Type B pancreatic cell (in vitro differentiated cells): ENCODE measurements around the gene HOXB9. TPM values are rescaled to one million over a fixed set of nuclear protein-coding genes. Genes with fewer than 3 reads are reported as not detected.

ENCODE experiments used
- DNase-seq: peaks from one replicate; pipeline ENCODE4 v3.0.0; 2021; ENCODE audit warnings: mixed read lengths; ENCODE audit not compliant: unreplicated experiment; ENCODE audit errors: extremely low spot score
- H3K27ac Mint-ChIP-seq: 2 replicates; pipeline ENCODE4 v1.8.0; 2021; ENCODE audit warnings: mild to moderate bottlenecking, mixed read lengths
- H3K27me3 Mint-ChIP-seq: 2 replicates; pipeline ENCODE4 v1.8.0; 2021; ENCODE audit warnings: mixed read lengths
- H3K36me3 Mint-ChIP-seq: 2 replicates; pipeline ENCODE4 v1.8.0; 2021; ENCODE audit warnings: mixed read lengths
- H3K4me1 Mint-ChIP-seq: one replicate; pipeline ENCODE4 v1.8.0; 2021; ENCODE audit warnings: mixed read lengths; ENCODE audit not compliant: unreplicated experiment
- H3K4me3 Mint-ChIP-seq: 2 replicates; pipeline ENCODE4 v1.8.0; 2021; ENCODE audit warnings: mild to moderate bottlenecking, mixed read lengths
- H3K9me3 Mint-ChIP-seq: 2 replicates; pipeline ENCODE4 v1.8.0; 2021; ENCODE audit warnings: mixed read lengths
- total RNA-seq: library from RNA; stranded (reverse); gene quantifications from 2 replicates; pipeline ENCODE4 v1.2.1, GENCODE V29; 2021; ENCODE audit warnings: low replicate concordance
- TF ChIP-seq, protein P1 (sequence below): fragments of 200-600 bp; sonication (generic); conservative IDR thresholded peaks from 2 replicates; pipeline ENCODE4 v1.5.0; 2021; ENCODE audit warnings: antibody characterized with exemption, mild to moderate bottlenecking

Gene HOXB9
- total RNA-seq, 1 donor from 2014 or later, result 9.4 TPM

DNA sequence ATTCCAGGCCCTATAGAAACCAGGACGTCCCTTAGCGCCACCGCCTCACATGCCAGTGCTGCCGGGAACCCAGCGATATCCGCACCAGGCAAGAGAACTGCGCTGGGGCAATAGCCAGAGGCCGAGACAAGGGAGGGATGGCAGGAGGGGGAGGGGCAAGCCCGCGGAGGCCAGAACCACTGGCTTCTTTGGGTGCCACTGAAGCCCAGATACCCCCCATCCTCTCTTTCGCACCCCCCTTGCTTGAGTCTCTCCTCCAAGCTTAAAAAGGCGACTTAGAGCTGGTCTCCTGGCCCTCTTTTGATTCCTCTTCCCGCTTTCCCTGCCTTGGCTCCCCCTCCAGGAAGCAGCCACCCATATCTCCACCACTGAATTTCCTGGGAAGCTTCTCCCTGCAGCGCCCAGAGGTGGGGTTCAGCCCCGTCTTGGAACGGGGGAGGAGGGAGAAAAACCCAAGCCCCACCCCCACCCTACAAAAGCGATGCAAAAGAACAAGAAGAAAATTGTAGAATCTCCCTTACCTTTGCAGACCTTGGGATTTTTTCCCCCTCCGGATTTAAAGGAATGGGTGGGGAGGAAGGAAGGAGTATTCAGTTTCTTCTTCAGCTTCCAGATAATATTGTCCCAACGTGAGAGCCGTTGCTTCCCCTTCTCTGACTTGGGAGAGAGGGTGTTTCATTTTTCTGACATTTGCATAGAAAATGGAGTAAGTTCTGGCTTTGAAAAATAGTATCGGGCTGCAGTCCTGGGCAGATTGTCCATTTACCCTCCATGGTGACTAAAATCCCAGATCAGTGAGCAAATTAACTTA lies 22.0 kb downstream of the HOXB9 start:
- peaks cover 99% of the 10 kb centered on the region for H3K27me3 Mint-ChIP-seq
- peaks cover 26% of the 10 kb centered on the region for H3K36me3 Mint-ChIP-seq
- no peaks in the 10 kb centered on the region for H3K9me3 Mint-ChIP-seq
- H3K27ac Mint-ChIP-seq, result peak overlapping the region; percentile 66
- no peak for DNase-seq
- TF ChIP-seq, protein P1, sequence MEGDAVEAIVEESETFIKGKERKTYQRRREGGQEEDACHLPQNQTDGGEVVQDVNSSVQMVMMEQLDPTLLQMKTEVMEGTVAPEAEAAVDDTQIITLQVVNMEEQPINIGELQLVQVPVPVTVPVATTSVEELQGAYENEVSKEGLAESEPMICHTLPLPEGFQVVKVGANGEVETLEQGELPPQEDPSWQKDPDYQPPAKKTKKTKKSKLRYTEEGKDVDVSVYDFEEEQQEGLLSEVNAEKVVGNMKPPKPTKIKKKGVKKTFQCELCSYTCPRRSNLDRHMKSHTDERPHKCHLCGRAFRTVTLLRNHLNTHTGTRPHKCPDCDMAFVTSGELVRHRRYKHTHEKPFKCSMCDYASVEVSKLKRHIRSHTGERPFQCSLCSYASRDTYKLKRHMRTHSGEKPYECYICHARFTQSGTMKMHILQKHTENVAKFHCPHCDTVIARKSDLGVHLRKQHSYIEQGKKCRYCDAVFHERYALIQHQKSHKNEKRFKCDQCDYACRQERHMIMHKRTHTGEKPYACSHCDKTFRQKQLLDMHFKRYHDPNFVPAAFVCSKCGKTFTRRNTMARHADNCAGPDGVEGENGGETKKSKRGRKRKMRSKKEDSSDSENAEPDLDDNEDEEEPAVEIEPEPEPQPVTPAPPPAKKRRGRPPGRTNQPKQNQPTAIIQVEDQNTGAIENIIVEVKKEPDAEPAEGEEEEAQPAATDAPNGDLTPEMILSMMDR, result no peak
- H3K4me1 Mint-ChIP-seq, result peaks cover 14% of the 10 kb centered on the region
- H3K4me3 Mint-ChIP-seq, result peak overlapping the region; percentile 84

DNA sequence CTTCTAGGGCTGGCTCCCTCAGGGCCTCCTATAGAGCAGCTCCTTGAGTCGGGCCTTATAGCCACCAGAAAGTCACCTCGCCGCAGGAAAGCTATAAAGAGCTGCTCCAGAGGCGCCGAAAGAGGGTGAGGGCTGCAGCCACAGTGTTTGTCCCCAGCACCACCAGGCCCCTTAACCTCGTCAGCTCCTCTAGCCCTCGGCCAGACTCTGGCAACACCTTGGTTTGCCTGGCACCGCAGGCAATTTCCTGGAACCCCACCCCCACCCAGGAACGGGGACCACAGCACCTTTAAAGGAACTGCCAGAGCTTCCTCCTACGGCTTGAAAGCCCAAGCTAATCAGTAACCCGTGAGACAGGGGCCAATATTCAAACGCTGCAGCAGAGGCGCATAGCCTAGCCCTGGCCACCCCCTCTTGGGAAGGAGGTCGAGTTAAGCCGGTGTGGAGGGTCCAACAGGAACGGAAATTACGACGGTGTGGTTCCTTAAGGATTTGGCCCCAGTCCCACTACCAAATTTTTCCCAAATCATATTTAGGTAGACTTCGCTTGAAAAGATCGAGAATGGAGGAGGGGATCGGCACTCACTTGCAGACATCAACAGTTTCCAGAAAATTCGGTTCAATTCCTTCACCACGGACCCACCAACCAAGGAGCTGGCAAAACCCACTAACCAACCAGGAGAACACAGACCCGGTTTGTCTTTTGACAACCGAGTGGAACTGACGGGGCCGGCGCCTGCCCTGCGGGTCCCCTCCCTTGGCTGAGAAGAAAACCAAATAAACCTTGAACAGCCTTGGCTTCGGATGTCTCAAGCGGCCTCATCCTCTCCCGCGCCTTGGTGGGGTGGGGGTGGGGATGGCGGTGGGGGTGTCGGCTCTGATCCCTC lies 24.4 kb downstream of the HOXB9 start:
- Mint-ChIP-seq H3K27me3 (peaks cover 100% of the 10 kb centered on the region), H3K4me3 (peak overlapping the region; percentile 84), H3K27ac (no peak overlapping the region), H3K36me3 (peaks cover 21% of the 10 kb centered on the region), H3K4me1 (peaks cover 26% of the 10 kb centered on the region), H3K9me3 (no peaks in the 10 kb centered on the region)
- DNase-seq, result no peak
- TF ChIP-seq, protein P1, result no peak

DNA sequence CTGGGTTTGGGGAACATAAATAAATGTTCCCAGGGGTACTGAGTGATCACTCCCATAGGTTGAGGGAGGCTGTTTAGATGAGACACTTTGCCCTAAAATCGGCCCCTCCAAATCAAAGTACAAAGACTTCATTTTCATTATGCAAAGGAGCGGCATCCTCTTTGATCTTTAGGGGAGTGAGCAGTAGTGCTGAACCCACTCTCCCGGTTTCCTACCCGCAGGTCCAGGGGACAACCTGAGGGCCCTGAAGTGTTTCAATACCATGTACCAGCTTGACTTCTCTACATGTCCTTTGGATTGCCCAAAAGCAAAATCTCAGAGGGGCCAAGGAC lies 25.0 kb downstream of the HOXB9 start:
- no peak for DNase-seq
- peaks cover 30% of the 10 kb centered on the region for H3K4me1 Mint-ChIP-seq
- H3K27ac Mint-ChIP-seq, result no peak overlapping the region
- H3K9me3 Mint-ChIP-seq, result no peaks in the 10 kb centered on the region
- H3K4me3 Mint-ChIP-seq, result peak overlapping the region; percentile 19
- H3K27me3 Mint-ChIP-seq, result peaks cover 100% of the 10 kb centered on the region
- TF ChIP-seq, protein P1, result no peak
- H3K36me3 Mint-ChIP-seq, result peaks cover 19% of the 10 kb centered on the region

DNA sequence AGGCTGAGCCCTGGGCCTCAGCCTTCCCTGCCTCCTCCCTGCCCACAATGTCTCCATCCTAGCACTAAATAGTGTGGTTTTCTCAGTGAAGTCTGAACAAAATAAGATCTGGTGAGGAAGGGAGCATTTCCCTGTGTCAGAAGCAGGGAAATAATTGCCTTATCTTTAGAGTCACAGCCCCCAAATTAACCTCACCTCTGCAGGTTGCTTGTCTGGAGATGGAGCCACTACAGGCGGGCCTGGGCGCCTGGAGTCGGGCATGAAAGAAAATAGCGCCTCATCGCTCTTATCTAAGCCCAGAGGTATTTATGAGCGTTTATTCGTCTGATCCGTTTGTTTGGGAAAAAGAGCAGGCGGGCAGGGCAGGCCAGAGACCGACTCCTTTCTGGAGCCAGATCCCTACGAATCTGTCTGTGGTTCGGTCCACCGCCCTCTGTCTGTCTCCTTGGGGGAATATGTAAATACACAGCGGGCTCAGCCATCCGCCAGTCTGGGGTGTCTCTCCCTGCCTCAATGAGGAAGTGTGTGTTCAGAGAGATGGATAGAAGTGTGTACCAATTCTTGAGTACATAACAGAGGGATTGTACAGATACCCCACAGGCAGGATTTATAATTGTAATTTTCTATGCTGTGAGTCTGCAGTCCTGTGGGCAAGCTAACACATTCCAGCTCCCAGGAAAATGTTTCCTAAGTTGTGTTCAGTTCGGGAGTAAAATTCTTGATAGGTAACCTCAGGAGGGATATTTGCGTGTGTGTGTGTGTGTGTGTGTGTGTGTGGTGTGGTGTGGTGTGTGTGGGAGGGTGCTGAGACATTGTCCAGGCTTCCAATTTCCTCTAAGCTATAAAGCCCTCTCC lies 25.7 kb downstream of the HOXB9 start:
- no peak for DNase-seq

DNA sequence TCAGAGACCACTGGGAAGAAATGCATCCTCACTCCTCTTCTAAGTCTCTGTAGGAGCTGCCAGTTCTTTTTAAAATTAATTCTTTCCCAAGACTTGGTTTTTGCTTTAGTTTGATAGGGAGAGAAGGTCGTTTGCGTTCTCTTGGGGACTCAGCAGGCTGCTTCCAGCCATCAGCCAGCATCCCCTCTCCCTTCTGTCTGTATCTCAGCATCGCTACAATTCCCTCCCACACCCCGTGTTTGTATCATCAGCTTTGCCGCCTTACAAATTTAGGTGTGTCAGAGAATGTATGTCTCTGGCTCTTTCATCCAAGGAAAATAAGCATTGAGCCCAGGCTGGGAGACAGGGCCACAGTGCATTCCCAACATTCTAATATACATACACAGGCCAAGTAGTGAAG lies 26.8 kb downstream of the HOXB9 start:
- Mint-ChIP-seq H3K27ac (peak overlapping the region; percentile 91), H3K27me3 (peaks cover 97% of the 10 kb centered on the region), H3K9me3 (no peaks in the 10 kb centered on the region), H3K36me3 (peaks cover 18% of the 10 kb centered on the region), H3K4me1 (peaks cover 44% of the 10 kb centered on the region), H3K4me3 (peak overlapping the region; percentile 91)
- DNase-seq, result no peak
- TF ChIP-seq, protein P1, result no peak

More for the DNA sequence above, 25.7 kb downstream of the HOXB9 start:
- no peaks in the 10 kb centered on the region for H3K9me3 Mint-ChIP-seq
- H3K4me3 Mint-ChIP-seq, result peak overlapping the region; percentile 69
- peaks cover 36% of the 10 kb centered on the region for H3K4me1 Mint-ChIP-seq
- H3K27ac Mint-ChIP-seq, result no peak overlapping the region
- peaks cover 98% of the 10 kb centered on the region for H3K27me3 Mint-ChIP-seq
- TF ChIP-seq, protein P1, result no peak
- H3K36me3 Mint-ChIP-seq, result peaks cover 20% of the 10 kb centered on the region
